Measurements from ENCODE around the gene NPR3.

DNA sequence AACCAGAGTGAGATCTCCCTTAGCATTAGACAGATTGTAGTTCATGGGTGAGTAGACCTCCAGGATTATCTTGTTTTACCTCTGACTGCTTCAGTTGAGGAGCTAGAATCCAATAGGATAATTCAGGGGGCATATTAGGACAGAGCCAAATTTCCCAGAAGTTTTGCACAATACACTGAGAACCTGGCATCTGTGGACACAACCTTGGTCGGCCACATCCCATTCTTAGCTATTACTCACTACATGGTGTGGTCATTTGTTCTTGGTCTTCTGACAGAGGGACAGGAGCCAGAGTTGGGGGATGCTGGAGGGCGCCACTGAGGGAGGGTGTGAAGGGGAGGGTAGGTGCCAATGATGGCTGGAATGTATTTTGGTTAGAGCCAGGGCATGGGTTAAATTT is 66.6 kb downstream of the NPR3 start:
- TF ChIP-seq, protein P1, sequence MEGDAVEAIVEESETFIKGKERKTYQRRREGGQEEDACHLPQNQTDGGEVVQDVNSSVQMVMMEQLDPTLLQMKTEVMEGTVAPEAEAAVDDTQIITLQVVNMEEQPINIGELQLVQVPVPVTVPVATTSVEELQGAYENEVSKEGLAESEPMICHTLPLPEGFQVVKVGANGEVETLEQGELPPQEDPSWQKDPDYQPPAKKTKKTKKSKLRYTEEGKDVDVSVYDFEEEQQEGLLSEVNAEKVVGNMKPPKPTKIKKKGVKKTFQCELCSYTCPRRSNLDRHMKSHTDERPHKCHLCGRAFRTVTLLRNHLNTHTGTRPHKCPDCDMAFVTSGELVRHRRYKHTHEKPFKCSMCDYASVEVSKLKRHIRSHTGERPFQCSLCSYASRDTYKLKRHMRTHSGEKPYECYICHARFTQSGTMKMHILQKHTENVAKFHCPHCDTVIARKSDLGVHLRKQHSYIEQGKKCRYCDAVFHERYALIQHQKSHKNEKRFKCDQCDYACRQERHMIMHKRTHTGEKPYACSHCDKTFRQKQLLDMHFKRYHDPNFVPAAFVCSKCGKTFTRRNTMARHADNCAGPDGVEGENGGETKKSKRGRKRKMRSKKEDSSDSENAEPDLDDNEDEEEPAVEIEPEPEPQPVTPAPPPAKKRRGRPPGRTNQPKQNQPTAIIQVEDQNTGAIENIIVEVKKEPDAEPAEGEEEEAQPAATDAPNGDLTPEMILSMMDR (IDR thresholded peaks at IDR 0.05) = no peak
- TF ChIP-seq POLR2A (IDR thresholded peaks at IDR 0.05) = no peak
